T-helper 2 cell treated with Interferon-gamma antibody and Interleukin-4, amounts not matched to agents 5 μg/mL and 100 μg/mL, for 36 hours (primary cell): ENCODE measurements around the gene IQSEC2.

Source experiments
- DNase-seq: peaks from one replicate; pipeline ENCODE4 v3.0.0; 2021; ENCODE audit warnings: low spot score
- H3K27ac Mint-ChIP-seq: one replicate; pipeline ENCODE4 v1.8.0; 2021; ENCODE audit warnings: mild to moderate bottlenecking, mixed read lengths
- H3K27me3 Mint-ChIP-seq: one replicate; pipeline ENCODE4 v1.8.0; 2021; ENCODE audit warnings: low read depth, mixed read lengths
- H3K36me3 Mint-ChIP-seq: one replicate; pipeline ENCODE4 v1.8.0; 2021; ENCODE audit warnings: low read depth, mixed read lengths
- H3K4me1 Mint-ChIP-seq: one replicate; pipeline ENCODE4 v1.8.0; 2021; ENCODE audit warnings: low read depth, mixed read lengths
- H3K4me3 Mint-ChIP-seq: one replicate; pipeline ENCODE4 v1.8.0; 2022; ENCODE audit warnings: mild to moderate bottlenecking, moderate library complexity, mixed read lengths
- H3K9me3 Mint-ChIP-seq: one replicate; pipeline ENCODE4 v1.8.0; 2021; ENCODE audit warnings: mixed read lengths

The IQSEC2 gene

GRCh38 chrX:53266914-53267313 lies 14.5 kb downstream of the IQSEC2 start:
- Mint-ChIP-seq H3K9me3 (no peaks in the 10 kb centered on the region), H3K36me3 (no peaks in the 10 kb centered on the region), H3K27me3 (peaks cover 13% of the 10 kb centered on the region), H3K27ac (no peak overlapping the region), H3K4me1 (peaks cover 18% of the 10 kb centered on the region), H3K4me3 (no peak overlapping the region)
- DNase-seq = no peak

GRCh38 chrX:53265771-53266574 lies 15.4 kb downstream of the IQSEC2 start:
- H3K27ac Mint-ChIP-seq = no peak overlapping the region
- H3K27me3 Mint-ChIP-seq = peaks cover 13% of the 10 kb centered on the region
- H3K9me3 Mint-ChIP-seq = no peaks in the 10 kb centered on the region
- H3K36me3 Mint-ChIP-seq = no peaks in the 10 kb centered on the region
- no peak overlapping the region for H3K4me3 Mint-ChIP-seq
- H3K4me1 Mint-ChIP-seq = peaks cover 25% of the 10 kb centered on the region
- DNase-seq = no peak

- peak overlapping the region; percentile 60 for H3K4me3 Mint-ChIP-seq
- H3K36me3 Mint-ChIP-seq = no peaks in the 10 kb centered on the region
- no peak overlapping the region for H3K27ac Mint-ChIP-seq
- H3K27me3 Mint-ChIP-seq = peaks cover 15% of the 10 kb centered on the region
- no peaks in the 10 kb centered on the region for H3K9me3 Mint-ChIP-seq
- H3K4me1 Mint-ChIP-seq = peaks cover 25% of the 10 kb centered on the region
- peak; percentile 42 for DNase-seq
Observed at GRCh38 chrX:53263597-53264094, 17.7 kb downstream of the IQSEC2 start.

- Mint-ChIP-seq H3K27ac (no peak overlapping the region), H3K4me1 (peaks cover 25% of the 10 kb centered on the region), H3K36me3 (no peaks in the 10 kb centered on the region), H3K9me3 (no peaks in the 10 kb centered on the region), H3K4me3 (peak overlapping the region; percentile 36), H3K27me3 (peaks cover 15% of the 10 kb centered on the region)
- peak; percentile 12 for DNase-seq
Observed at GRCh38 chrX:53262918-53263394, 18.4 kb downstream of the IQSEC2 start.

GRCh38 chrX:53262189-53262917 lies 19.0 kb downstream of the IQSEC2 start:
- H3K4me1 Mint-ChIP-seq = peaks cover 25% of the 10 kb centered on the region
- H3K27me3 Mint-ChIP-seq = peaks cover 15% of the 10 kb centered on the region
- H3K9me3 Mint-ChIP-seq = no peaks in the 10 kb centered on the region
- no peaks in the 10 kb centered on the region for H3K36me3 Mint-ChIP-seq
- DNase-seq = no peak
- H3K4me3 Mint-ChIP-seq = peak overlapping the region; percentile 36
- no peak overlapping the region for H3K27ac Mint-ChIP-seq

- Mint-ChIP-seq H3K27ac (no peak overlapping the region), H3K4me1 (peaks cover 25% of the 10 kb centered on the region), H3K9me3 (no peaks in the 10 kb centered on the region), H3K4me3 (peak overlapping the region; percentile 3), H3K36me3 (no peaks in the 10 kb centered on the region), H3K27me3 (peaks cover 15% of the 10 kb centered on the region)
- no peak for DNase-seq
Observed at GRCh38 chrX:53261355-53261972, 19.9 kb downstream of the IQSEC2 start.

GRCh38 chrX:53260836-53261235 lies 20.5 kb downstream of the IQSEC2 start:
- Mint-ChIP-seq H3K27ac (no peak overlapping the region), H3K4me3 (no peak overlapping the region)

GRCh38 chrX:53257670-53258423 lies 23.5 kb downstream of the IQSEC2 start:
- H3K9me3 Mint-ChIP-seq = no peaks in the 10 kb centered on the region
- H3K4me1 Mint-ChIP-seq = peaks cover 14% of the 10 kb centered on the region
- no peak overlapping the region for H3K4me3 Mint-ChIP-seq
- H3K36me3 Mint-ChIP-seq = no peaks in the 10 kb centered on the region
- H3K27ac Mint-ChIP-seq = no peak overlapping the region
- peaks cover 7% of the 10 kb centered on the region for H3K27me3 Mint-ChIP-seq
- DNase-seq = no peak

More at GRCh38 chrX:53260836-53261235, 20.5 kb downstream of the IQSEC2 start:
- Mint-ChIP-seq H3K4me1 (peaks cover 25% of the 10 kb centered on the region), H3K9me3 (no peaks in the 10 kb centered on the region), H3K36me3 (no peaks in the 10 kb centered on the region), H3K27me3 (peaks cover 15% of the 10 kb centered on the region)
- no peak for DNase-seq

GRCh38 chrX:53257166-53257565 lies 24.2 kb downstream of the IQSEC2 start:
- Mint-ChIP-seq H3K27ac (no peak overlapping the region), H3K27me3 (peaks cover 5% of the 10 kb centered on the region), H3K9me3 (no peaks in the 10 kb centered on the region), H3K4me1 (peaks cover 10% of the 10 kb centered on the region), H3K4me3 (no peak overlapping the region), H3K36me3 (no peaks in the 10 kb centered on the region)
- no peak for DNase-seq

GRCh38 chrX:53256446-53257041 lies 24.8 kb downstream of the IQSEC2 start:
- no peaks in the 10 kb centered on the region for H3K9me3 Mint-ChIP-seq
- no peak overlapping the region for H3K27ac Mint-ChIP-seq
- H3K36me3 Mint-ChIP-seq = no peaks in the 10 kb centered on the region

GRCh38 chrX:53255738-53256191 lies 25.6 kb downstream of the IQSEC2 start:
- no peak overlapping the region for H3K4me3 Mint-ChIP-seq
- H3K4me1 Mint-ChIP-seq = no peaks in the 10 kb centered on the region
- no peak for DNase-seq
- H3K9me3 Mint-ChIP-seq = no peaks in the 10 kb centered on the region
- no peaks in the 10 kb centered on the region for H3K36me3 Mint-ChIP-seq
- peaks cover 2% of the 10 kb centered on the region for H3K27me3 Mint-ChIP-seq
- H3K27ac Mint-ChIP-seq = no peak overlapping the region

More at GRCh38 chrX:53256446-53257041, 24.8 kb downstream of the IQSEC2 start:
- no peak overlapping the region for H3K4me3 Mint-ChIP-seq
- peaks cover 2% of the 10 kb centered on the region for H3K27me3 Mint-ChIP-seq
- DNase-seq = no peak
- H3K4me1 Mint-ChIP-seq = peaks cover 3% of the 10 kb centered on the region

- H3K36me3 Mint-ChIP-seq = no peaks in the 10 kb centered on the region
- H3K4me1 Mint-ChIP-seq = no peaks in the 10 kb centered on the region
- no peaks in the 10 kb centered on the region for H3K27me3 Mint-ChIP-seq
- no peaks in the 10 kb centered on the region for H3K9me3 Mint-ChIP-seq
- no peak overlapping the region for H3K4me3 Mint-ChIP-seq
- H3K27ac Mint-ChIP-seq = no peak overlapping the region
- DNase-seq = no peak
Observed at GRCh38 chrX:53254570-53255461, 26.6 kb downstream of the IQSEC2 start.
